GM12878 (cell line): ENCODE data around the gene MELTF. TPM values are rescaled to one million over a fixed set of nuclear protein-coding genes. Genes with fewer than 3 reads are reported as not detected.
A peak's percentile ranks its signal among the peaks of the same experiment; 100 is the strongest.

Experiments used
- ATAC-seq: fragments of 200-7000 bp; cut with Tn5 transposase; 3 replicates; pipeline ENCODE4 v1.9.1; 2020; ENCODE audit warnings: mild to moderate bottlenecking, moderate library complexity
- BruUV-seq: library from RNA; stranded (reverse); fragments of 400-500 nt; replicated peaks from 2 replicates; lab custom pipeline; 2021; lab: Mats Ljungman, UMichigan
- CTCF ChIA-PET: fragments of 300-600 bp; sonication (Branson Sonifier 250); formaldehyde crosslinking; extraction: SDS; loops from one replicate; lab custom pipeline; 2021; ENCODE audit warnings: inconsistent platforms; lab: Yijun Ruan, JAX
- POLR2A ChIA-PET: fragments of 350-600 bp; formaldehyde crosslinking; extraction: SDS; loops from one replicate; lab custom pipeline; 2021; ENCODE audit warnings: inconsistent platforms; lab: Charles Lee
- RAD21 ChIA-PET: fragments of 300-600 bp; sonication (Branson Sonifier 250); formaldehyde crosslinking; loops from one replicate; lab custom pipeline; 2023; ENCODE audit warnings: antibody characterized with exemption; ENCODE audit not compliant: unreplicated experiment; lab: Charles Lee
- SMC1A ChIA-PET: fragments of 300-600 bp; sonication (Branson Sonifier 250); formaldehyde crosslinking; loops from one replicate; lab custom pipeline; 2023; ENCODE audit not compliant: unreplicated experiment, uncharacterized antibody; lab: Charles Lee
- DNase-seq: peaks from one replicate; pipeline ENCODE4 v3.0.0-alpha.2; 2011; ENCODE audit warnings: low read depth, low spot score
- FAIRE-seq: peaks from 3 replicates; lab custom pipeline; 2011; peaks lifted over from hg19 to GRCh38; lab: Jason Lieb, UNC
- H2AFZ ChIP-seq: 2 replicates; pipeline ENCODE4 v1.6.0; 2011; ENCODE audit warnings: low read depth, low read length, control low read depth; ENCODE audit not compliant: control insufficient read depth
- H3K27ac ChIP-seq: 2 replicates; pipeline ENCODE4 v1.5.1; 2011; ENCODE audit warnings: control low read depth; ENCODE audit not compliant: control insufficient read depth, insufficient read depth
- H3K27me3 ChIP-seq, 2 experiments: replicated peaks in 1 of 2; 2 replicates each; pipeline versions ENCODE4 v1.6.0 to v1.6.1; 2011; ENCODE audit warnings: low read length in 1 of 2; ENCODE audit not compliant: control insufficient read depth in 2 of 2, insufficient read depth in 2 of 2
- H3K36me3 ChIP-seq, 2 experiments: 2 replicates each; pipeline ENCODE4 v1.5.1; 2011; ENCODE audit warnings: low read length in 1 of 2; ENCODE audit not compliant: control insufficient read depth in 2 of 2, insufficient read depth in 2 of 2
- H3K4me1 ChIP-seq: 2 replicates; pipeline ENCODE4 v1.6.1; 2011; ENCODE audit warnings: mild to moderate bottlenecking, low read length, moderate library complexity, mixed read lengths; ENCODE audit not compliant: control insufficient read depth, insufficient read depth
- H3K4me2 ChIP-seq: 2 replicates; pipeline ENCODE4 v1.6.0; 2011; ENCODE audit warnings: control low read depth; ENCODE audit not compliant: control insufficient read depth, insufficient read depth
- H3K4me3 ChIP-seq: fragments of 200-600 bp; sonication (generic); 2 replicates; pipeline ENCODE4 v1.5.1; 2016
- H3K79me2 ChIP-seq: 2 replicates; pipeline ENCODE4 v1.6.0; 2011; ENCODE audit warnings: low read length; ENCODE audit not compliant: control insufficient read depth, insufficient read depth
- H3K9ac ChIP-seq: 2 replicates; pipeline ENCODE4 v1.8.0; 2011; ENCODE audit warnings: low read length, control low read depth, mixed read lengths; ENCODE audit not compliant: control insufficient read depth, insufficient read depth
- H3K9me3 ChIP-seq: replicated peaks from 3 replicates; pipeline ENCODE4 v1.5.1; 2011; ENCODE audit warnings: mild to moderate bottlenecking, low read length; ENCODE audit not compliant: control insufficient read depth, insufficient read depth
- H4K20me1 ChIP-seq: 2 replicates; pipeline ENCODE4 v1.6.0; 2011; ENCODE audit not compliant: control insufficient read depth, insufficient read depth
- KAT2A ChIP-seq: conservative IDR thresholded peaks from 2 replicates; pipeline ENCODE4 v1.6.1; 2011; ENCODE audit warnings: low read depth, low read length; ENCODE audit not compliant: control insufficient read depth
- POLR2AphosphoS2 ChIP-seq: IDR thresholded peaks from 2 replicates; pipeline ENCODE4 v1.6.1; 2011; ENCODE audit warnings: low read depth, mild to moderate bottlenecking, low read length, improper control_type of control experiment, moderate library complexity
- SMAD1 ChIP-seq: fragments of 450-650 bp; IDR thresholded peaks from 2 replicates; pipeline ENCODE4 v1.6.1; 2018; ENCODE audit warnings: mild to moderate bottlenecking, low read depth; ENCODE audit not compliant: partially characterized antibody
- WGBS: methylation state at CpG from one replicate; pipeline ENCODE4 v1.1.6; 2016; ENCODE audit warnings: low lambda C conversion rate; ENCODE audit not compliant: insufficient replicate concordance, insufficient coverage; ENCODE audit errors: missing lambda C conversion rate; 5-methylcytosine and 5-hydroxymethylcytosine counted together
- in situ Hi-C: fragments of 300-500 bp; cut with MboI; formaldehyde crosslinking; loops from 9 replicates; pipeline ENCODE4 v1.14.3; 2018; ENCODE audit warnings: mixed read lengths
- intact Hi-C: fragments of 100-400 bp; cut with micrococcal nuclease; formaldehyde crosslinking; loops from one replicate; pipeline ENCODE4 v1.14.2; 2022; ENCODE audit not compliant: unreplicated experiment
- polyA plus RNA-seq, 11 experiments: library from polyadenylated mRNA; depleted of rRNA in 4 of 11; unstranded in 6 of 11; stranded (reverse) in 5 of 11; fragments of >200 nt; fragmentation: Nextera tagmentation in 4 of 11; fragmentation: Illumina TruSeq in 1 of 11; extraction: Ambion mirVana in 4 of 11; extraction: Trizol in 1 of 11; gene quantifications; 1 replicate in 1 of 11; 2 replicates in 10 of 11; pipeline versions ENCODE4 v1.2.1 to v1.2.3, GENCODE V29; 2011 to 2016; ENCODE audit warnings: inconsistent platforms in 2 of 11, missing spikeins in 2 of 11, low read depth in 1 of 11
- total RNA-seq, 4 experiments: library from RNA; depleted of rRNA in 3 of 4; stranded (reverse); fragments of >200 nt in 3 of 4; fragmentation: Illumina TruSeq in 1 of 4; extraction: Trizol in 1 of 4; gene quantifications; 2 replicates each; pipeline versions ENCODE4 v1.2.1 to v1.2.3, GENCODE V29; 2013 to 2021
- TF ChIP-seq, protein P1 (sequence below), 3 experiments: IDR thresholded peaks in 2 of 3; conservative IDR thresholded peaks in 1 of 3; 2 replicates each; pipeline ENCODE4 v1.5.1; 2011; ENCODE audit warnings: low read depth in 3 of 3, low read length in 3 of 3, mild to moderate bottlenecking in 3 of 3, control low read depth in 2 of 3, moderate library complexity in 2 of 3, inconsistent platforms in 1 of 3, mixed read lengths in 1 of 3; ENCODE audit not compliant: control insufficient read depth in 2 of 3, insufficient read depth in 1 of 3; ENCODE audit errors: extremely low read depth in 1 of 3
- TF ChIP-seq, protein P2 (sequence below): fragments of 450-650 bp; formaldehyde crosslinking; IDR thresholded peaks from 2 replicates; pipeline ENCODE4 v1.5.0; 2022; ENCODE audit warnings: mild to moderate bottlenecking, missing genetic modification characterization

Gene MELTF
- total and polyA plus RNA-seq, 10 of the 15 experiments (the other 5 are each of a cell fraction or from before 2014, with no cell fraction given) = 0.55 to 49.1 (median 11.1) TPM

DNA sequence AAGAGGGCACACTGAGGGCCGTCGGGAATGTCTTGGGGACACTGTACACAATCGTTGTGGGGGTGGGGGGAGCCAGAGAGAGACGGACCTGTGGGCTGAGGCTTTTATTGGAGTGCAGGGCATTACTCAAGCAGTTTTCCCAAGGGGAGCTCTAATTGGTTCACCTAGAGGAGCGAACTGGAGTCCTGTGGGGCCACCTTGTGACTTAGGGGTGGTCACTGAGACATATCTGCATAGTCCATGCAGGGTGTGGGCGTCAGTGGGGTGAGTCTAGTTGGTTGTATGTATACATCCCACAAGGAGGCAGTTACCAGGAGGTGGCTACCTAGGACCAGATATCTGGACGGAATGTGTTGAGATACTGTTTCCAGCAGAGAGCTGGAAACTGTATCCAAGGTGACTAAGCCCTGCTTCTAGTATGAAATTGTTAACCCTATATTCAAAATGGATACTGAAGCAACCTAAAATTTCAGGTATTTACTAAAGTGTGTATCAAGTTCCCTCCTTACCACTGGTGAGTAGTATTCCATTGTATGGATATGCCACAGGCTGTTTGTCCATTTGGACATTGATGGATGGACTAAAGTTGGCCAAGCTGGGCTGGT lies 58.4 kb downstream of the MELTF start:
- Histone ChIP-seq H3K79me2 (no peaks in the 10 kb centered on the region), H3K27ac (no peak overlapping the region), H3K4me3 (no peak overlapping the region), H3K27me3 (no peaks in the 10 kb centered on the region; a peak in 1 of 4 replicates), H3K4me1 (peaks cover 3% of the 10 kb centered on the region), H3K36me3 (no peaks in the 10 kb centered on the region), H3K9ac (no peak overlapping the region), H4K20me1 (no peaks in the 10 kb centered on the region), H2AFZ (no peak overlapping the region), H3K4me2 (0 out of 2 replicates have a peak overlapping the region, but pooled peaks have one; percentile 33), H3K9me3 (peaks cover 5% of the 10 kb centered on the region; the same call in 1 of the 3 replicates)
- intact Hi-C loops = no loop called here
- BruUV-seq = no TSS peak
- WGBS = 28% methylated on average over 7 of the region's 7 CpGs
- in situ Hi-C loops = no loop called here
- FAIRE-seq = no peak
- TF ChIP-seq, protein P1, sequence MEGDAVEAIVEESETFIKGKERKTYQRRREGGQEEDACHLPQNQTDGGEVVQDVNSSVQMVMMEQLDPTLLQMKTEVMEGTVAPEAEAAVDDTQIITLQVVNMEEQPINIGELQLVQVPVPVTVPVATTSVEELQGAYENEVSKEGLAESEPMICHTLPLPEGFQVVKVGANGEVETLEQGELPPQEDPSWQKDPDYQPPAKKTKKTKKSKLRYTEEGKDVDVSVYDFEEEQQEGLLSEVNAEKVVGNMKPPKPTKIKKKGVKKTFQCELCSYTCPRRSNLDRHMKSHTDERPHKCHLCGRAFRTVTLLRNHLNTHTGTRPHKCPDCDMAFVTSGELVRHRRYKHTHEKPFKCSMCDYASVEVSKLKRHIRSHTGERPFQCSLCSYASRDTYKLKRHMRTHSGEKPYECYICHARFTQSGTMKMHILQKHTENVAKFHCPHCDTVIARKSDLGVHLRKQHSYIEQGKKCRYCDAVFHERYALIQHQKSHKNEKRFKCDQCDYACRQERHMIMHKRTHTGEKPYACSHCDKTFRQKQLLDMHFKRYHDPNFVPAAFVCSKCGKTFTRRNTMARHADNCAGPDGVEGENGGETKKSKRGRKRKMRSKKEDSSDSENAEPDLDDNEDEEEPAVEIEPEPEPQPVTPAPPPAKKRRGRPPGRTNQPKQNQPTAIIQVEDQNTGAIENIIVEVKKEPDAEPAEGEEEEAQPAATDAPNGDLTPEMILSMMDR (IDR thresholded peaks at IDR 0.05 in 2 of 3, conservative IDR thresholded peaks at IDR 0.05 in 1 of 3; ENCODE audit: control insufficient read depth in 2 of 3, extremely low read depth in 1 of 3, insufficient read depth in 1 of 3, low read depth in 3 of 3, low read length in 3 of 3) = peak in 1 of 3 experiments; percentile 19; a peak in 2 of 6 replicates
- TF ChIP-seq KAT2A (no peak), POLR2AphosphoS2 (no peak), SMAD1 (no peak)
- TF ChIP-seq, protein P2, sequence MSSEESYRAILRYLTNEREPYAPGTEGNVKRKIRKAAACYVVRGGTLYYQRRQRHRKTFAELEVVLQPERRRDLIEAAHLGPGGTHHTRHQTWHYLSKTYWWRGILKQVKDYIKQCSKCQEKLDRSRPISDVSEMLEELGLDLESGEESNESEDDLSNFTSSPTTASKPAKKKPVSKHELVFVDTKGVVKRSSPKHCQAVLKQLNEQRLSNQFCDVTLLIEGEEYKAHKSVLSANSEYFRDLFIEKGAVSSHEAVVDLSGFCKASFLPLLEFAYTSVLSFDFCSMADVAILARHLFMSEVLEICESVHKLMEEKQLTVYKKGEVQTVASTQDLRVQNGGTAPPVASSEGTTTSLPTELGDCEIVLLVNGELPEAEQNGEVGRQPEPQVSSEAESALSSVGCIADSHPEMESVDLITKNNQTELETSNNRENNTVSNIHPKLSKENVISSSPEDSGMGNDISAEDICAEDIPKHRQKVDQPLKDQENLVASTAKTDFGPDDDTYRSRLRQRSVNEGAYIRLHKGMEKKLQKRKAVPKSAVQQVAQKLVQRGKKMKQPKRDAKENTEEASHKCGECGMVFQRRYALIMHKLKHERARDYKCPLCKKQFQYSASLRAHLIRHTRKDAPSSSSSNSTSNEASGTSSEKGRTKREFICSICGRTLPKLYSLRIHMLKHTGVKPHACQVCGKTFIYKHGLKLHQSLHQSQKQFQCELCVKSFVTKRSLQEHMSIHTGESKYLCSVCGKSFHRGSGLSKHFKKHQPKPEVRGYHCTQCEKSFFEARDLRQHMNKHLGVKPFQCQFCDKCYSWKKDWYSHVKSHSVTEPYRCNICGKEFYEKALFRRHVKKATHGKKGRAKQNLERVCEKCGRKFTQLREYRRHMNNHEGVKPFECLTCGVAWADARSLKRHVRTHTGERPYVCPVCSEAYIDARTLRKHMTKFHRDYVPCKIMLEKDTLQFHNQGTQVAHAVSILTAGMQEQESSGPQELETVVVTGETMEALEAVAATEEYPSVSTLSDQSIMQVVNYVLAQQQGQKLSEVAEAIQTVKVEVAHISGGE (CRISPR knock-in tag) = no peak
- ChIA-PET CTCF (interaction anchor here (0.8 to 4.7 kb wide), 9 partner anchors 13 to 448 kb away, joined by 3 to 68 read pairs (median 4); partner anchors contain the start of gene NCBP2), SMC1A (interaction anchor here (0.6 to 1.9 kb wide), 8 partner anchors 12 to 362 kb away, joined by 3 to 4 read pairs (median 3); no protein-coding TSS in a partner anchor), RAD21 (interaction anchor here (1.1 to 3.9 kb wide), 4 partner anchors 31 to 216 kb away, joined by 3 to 30 read pairs (median 3); partner anchors contain the start of gene MELTF), POLR2A (interaction anchor here (1.1 kb wide), 1 partner anchor 58 kb away, joined by 3 read pairs; the partner anchor contains the start of gene MELTF)
- no peak for ATAC-seq
- DNase-seq = no peak
